Measurements from ENCODE around the gene PJA2.

DNA sequence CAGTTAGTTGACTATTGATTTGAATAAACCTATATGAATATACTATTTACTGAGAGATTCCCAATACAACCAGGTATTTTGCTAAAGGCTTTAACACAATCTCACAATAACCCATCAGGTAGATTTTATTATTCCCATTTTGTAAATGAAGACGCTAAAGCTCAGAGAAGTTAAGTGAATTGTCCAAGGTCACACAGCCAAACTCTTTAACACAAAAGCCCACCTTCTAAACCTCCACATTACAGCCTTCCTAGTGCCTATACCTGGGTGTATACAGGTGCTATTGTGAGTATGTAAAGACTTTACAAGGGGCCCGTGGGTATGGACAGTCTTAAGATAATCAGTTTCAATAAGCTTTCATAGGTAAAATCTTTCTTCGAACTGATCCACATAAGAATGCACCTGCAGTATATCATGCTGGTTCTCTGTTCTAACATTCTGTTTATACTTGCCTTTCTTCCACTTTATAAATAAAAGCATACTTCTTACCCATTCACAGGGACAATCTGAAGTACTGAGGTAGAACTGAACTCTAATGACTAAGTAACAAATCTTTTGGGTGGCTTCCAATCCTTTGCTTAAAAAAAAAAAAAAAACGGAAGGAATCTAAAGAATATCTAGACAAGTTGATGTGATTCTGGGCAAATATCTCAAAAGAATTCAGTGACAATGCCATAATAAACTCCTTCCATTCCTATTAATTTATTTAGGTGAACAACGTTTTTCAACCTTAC, 59.1 kb downstream of the PJA2 start:
- TF ChIP-seq, protein P1, sequence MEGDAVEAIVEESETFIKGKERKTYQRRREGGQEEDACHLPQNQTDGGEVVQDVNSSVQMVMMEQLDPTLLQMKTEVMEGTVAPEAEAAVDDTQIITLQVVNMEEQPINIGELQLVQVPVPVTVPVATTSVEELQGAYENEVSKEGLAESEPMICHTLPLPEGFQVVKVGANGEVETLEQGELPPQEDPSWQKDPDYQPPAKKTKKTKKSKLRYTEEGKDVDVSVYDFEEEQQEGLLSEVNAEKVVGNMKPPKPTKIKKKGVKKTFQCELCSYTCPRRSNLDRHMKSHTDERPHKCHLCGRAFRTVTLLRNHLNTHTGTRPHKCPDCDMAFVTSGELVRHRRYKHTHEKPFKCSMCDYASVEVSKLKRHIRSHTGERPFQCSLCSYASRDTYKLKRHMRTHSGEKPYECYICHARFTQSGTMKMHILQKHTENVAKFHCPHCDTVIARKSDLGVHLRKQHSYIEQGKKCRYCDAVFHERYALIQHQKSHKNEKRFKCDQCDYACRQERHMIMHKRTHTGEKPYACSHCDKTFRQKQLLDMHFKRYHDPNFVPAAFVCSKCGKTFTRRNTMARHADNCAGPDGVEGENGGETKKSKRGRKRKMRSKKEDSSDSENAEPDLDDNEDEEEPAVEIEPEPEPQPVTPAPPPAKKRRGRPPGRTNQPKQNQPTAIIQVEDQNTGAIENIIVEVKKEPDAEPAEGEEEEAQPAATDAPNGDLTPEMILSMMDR (IDR thresholded peaks at IDR 0.05; ENCODE audit: insufficient read depth, low read length) = no peak
- TF ChIP-seq GABPA (IDR thresholded peaks at IDR 0.05; ENCODE audit: low read depth) = no peak

Measured in HL-60 (cell line).